Adrenal gland (tissue), 12 donors: ENCODE data around the gene ADAM29. TPM values are rescaled to one million over a fixed set of nuclear protein-coding genes. Genes with fewer than 3 reads are reported as not detected.
"Not testable (repeated sequence)": the region's sequence is repeated elsewhere in the genome, so short reads cannot be mapped to it uniquely, and the experiment has no call there.

Source experiments
- DNase-seq, 7 donors: peaks; one replicate each; pipeline ENCODE4 v3.0.0-alpha.2; 2019 to 2020
- H3K27ac ChIP-seq, 5 donors: fragments of 200-600 bp; sonication (generic) in 4 of 5; 1 replicate in 3 of 5; 2 replicates in 2 of 5; pipeline versions ENCODE4 v1.5.1 to v1.8.0; 2016 to 2020; ENCODE audit warnings: mild to moderate bottlenecking in 1 of 5
- H3K27me3 ChIP-seq: fragments of 200-600 bp; 2 replicates; pipeline ENCODE4 v1.8.0; 2021
- H3K36me3 ChIP-seq, 2 donors: fragments of 200-600 bp; replicated peaks in 1 of 2; 1 replicate in 1 of 2; 2 replicates in 1 of 2; pipeline versions ENCODE4 v1.5.1 to v1.8.0; 2018 to 2022
- H3K4me1 ChIP-seq, 2 donors: fragments of 200-600 bp; replicated peaks in 1 of 2; 1 replicate in 1 of 2; 2 replicates in 1 of 2; pipeline versions ENCODE4 v1.5.1 to v1.8.0; 2018 to 2021
- H3K4me3 ChIP-seq, 4 donors: fragments of 200-600 bp; sonication (generic) in 3 of 4; one replicate each; pipeline ENCODE4 v1.5.1; 2016 to 2018
- H3K9me3 ChIP-seq, 3 donors: fragments of 200-600 bp; sonication (generic) in 1 of 3; replicated peaks in 1 of 3; 1 replicate in 2 of 3; 2 replicates in 1 of 3; pipeline versions ENCODE4 v1.5.1 to v1.8.0; 2016 to 2021
- POLR2A ChIP-seq, 2 donors: fragments of 450-650 bp; IDR thresholded peaks; one replicate each; pipeline ENCODE4 v1.6.1; 2017; ENCODE audit warnings: antibody characterized with exemption in 2 of 2, mild to moderate bottlenecking in 2 of 2, moderate library complexity in 1 of 2
- WGBS, 4 donors: extraction: QIAGEN DNeasy Blood & Tissue Kit in 2 of 4; methylation state at CpG; one replicate each; pipeline versions ENCODE4 v1.1.5 to v1.1.7; 2013 to 2017; 5-methylcytosine and 5-hydroxymethylcytosine counted together
- intact Hi-C, 2 donors: fragments of 100-400 bp; cut with DNase I; formaldehyde crosslinking; loops; one replicate each; pipeline versions ENCODE4 v1.14.1 to v1.15.0; 2022 to 2023
- polyA plus RNA-seq, 3 donors: library from polyadenylated mRNA; stranded (reverse); fragments of 200-250 nt in 2 of 3; fragments of 350-450 nt in 1 of 3; fragmentation: Illumina TruSeq in 1 of 3; extraction: RNeasy Lipid Tissue Mini Kit (QIAGEN cat#74804) in 1 of 3; gene quantifications; one replicate each; pipeline ENCODE4 v1.2.3, GENCODE V29; 2013 to 2014
- small RNA-seq, 2 donors: library from RNA; depleted of rRNA; stranded (forward); fragments of <200 nt; gene quantifications; one replicate each; pipeline ENCODE3, GENCODE V24; 2016
- total RNA-seq, 9 donors: library from RNA; depleted of rRNA in 4 of 9; stranded (reverse); fragments of >200 nt in 4 of 9; fragments of 120-200 nt in 1 of 9; fragmentation: NEBNext Ultra II Directional in 1 of 9; extraction: Animal tissue kit (Norgen Biotek cat#: 25700) in 1 of 9; gene quantifications; one replicate each; pipeline versions ENCODE4 v1.1.0 to v1.2.4, GENCODE V29; 2013 to 2023
- TF ChIP-seq, protein P1 (sequence below), 6 experiments: fragments of 450-650 bp in 4 of 6; fragments of 200-600 bp in 2 of 6; sonication (generic) in 1 of 6; IDR thresholded peaks; 1 replicate in 5 of 6; 2 replicates in 1 of 6; pipeline versions ENCODE4 v1.5.1 to v1.8.0; 2016 to 2021; ENCODE audit warnings: antibody characterized with exemption in 6 of 6, mild to moderate bottlenecking in 2 of 6, moderate library complexity in 1 of 6
- donor health status: healthy with polysubstance abuse.
- donor health status: Bipolar disorder and iron deficiency.
- donor health status: DM: yes; HTN: yes; CAD: no.
- donor health status: DM: no; HTN: no; CAD: no.
- donor health status: DM: no; HTN: no; CAD: no.
- donor health status: DM: yes; HTN: yes; CAD: no.

Gene ADAM29
- total and polyA plus RNA-seq, 12 donors = 0.06 to 0.17 (median 0.07) TPM; not detected in 9

GRCh38 chr4:174999407-174999806 is 81.2 kb downstream of the ADAM29 start:
- H3K27me3 ChIP-seq = no peaks in the 10 kb centered on the region
- no peak overlapping the region for H3K4me3 ChIP-seq
- no peak overlapping the region for H3K27ac ChIP-seq
- TF ChIP-seq POLR2A (IDR thresholded peaks at IDR 0.05) = no peak
- TF ChIP-seq, protein P1, sequence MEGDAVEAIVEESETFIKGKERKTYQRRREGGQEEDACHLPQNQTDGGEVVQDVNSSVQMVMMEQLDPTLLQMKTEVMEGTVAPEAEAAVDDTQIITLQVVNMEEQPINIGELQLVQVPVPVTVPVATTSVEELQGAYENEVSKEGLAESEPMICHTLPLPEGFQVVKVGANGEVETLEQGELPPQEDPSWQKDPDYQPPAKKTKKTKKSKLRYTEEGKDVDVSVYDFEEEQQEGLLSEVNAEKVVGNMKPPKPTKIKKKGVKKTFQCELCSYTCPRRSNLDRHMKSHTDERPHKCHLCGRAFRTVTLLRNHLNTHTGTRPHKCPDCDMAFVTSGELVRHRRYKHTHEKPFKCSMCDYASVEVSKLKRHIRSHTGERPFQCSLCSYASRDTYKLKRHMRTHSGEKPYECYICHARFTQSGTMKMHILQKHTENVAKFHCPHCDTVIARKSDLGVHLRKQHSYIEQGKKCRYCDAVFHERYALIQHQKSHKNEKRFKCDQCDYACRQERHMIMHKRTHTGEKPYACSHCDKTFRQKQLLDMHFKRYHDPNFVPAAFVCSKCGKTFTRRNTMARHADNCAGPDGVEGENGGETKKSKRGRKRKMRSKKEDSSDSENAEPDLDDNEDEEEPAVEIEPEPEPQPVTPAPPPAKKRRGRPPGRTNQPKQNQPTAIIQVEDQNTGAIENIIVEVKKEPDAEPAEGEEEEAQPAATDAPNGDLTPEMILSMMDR (IDR thresholded peaks at IDR 0.05) = no peak
- no peaks in the 10 kb centered on the region for H3K9me3 ChIP-seq
- no peak for DNase-seq
- H3K36me3 ChIP-seq = no peaks in the 10 kb centered on the region
- WGBS, 4 donors = 47 to 68% (median 59%) methylated on average over 4 of the region's 4 CpGs
- H3K4me1 ChIP-seq = no peaks in the 10 kb centered on the region
- intact Hi-C loops = no loop called here

GRCh38 chr4:175017751-175018150 is 99.6 kb downstream of the ADAM29 start:
- no peak for DNase-seq
- intact Hi-C loops = no loop called here
- Histone ChIP-seq H3K4me3 (no peak overlapping the region), H3K27me3 (no peaks in the 10 kb centered on the region), H3K9me3 (no peaks in the 10 kb centered on the region), H3K4me1 (no peaks in the 10 kb centered on the region), H3K36me3 (no peaks in the 10 kb centered on the region), H3K27ac (no peak overlapping the region)
- 74 to 80% (median 77%) methylated on average over 3 of the region's 3 CpGs for WGBS, 4 donors
- TF ChIP-seq, protein P1 (IDR thresholded peaks at IDR 0.05) = no peak
- TF ChIP-seq POLR2A (IDR thresholded peaks at IDR 0.05) = no peak

- H3K9me3 ChIP-seq, intact Hi-C loops, H3K4me3 ChIP-seq, H3K36me3 ChIP-seq, DNase-seq, H3K4me1 ChIP-seq, H3K27me3 ChIP-seq, H3K27ac ChIP-seq: not testable (repeated sequence)
- WGBS, 4 donors = 89 to 93% (median 90%) methylated on average over 13 to 20 of the region's 20 CpGs
Observed at GRCh38 chr4:175019447-175019846, 101.3 kb downstream of the ADAM29 start.

Small RNA genes within 50 kb of the gene (small RNA-seq; reads per million reads assigned to genes)
- 0 reads per million in 2 donors for gene AC105914.1

Other genes with a start within 250 kb of the ADAM29 start
- gene GLRA3, start 89.1 kb upstream of the ADAM29 start, total RNA-seq = 1 to 10 TPM in 3 of 9 donors, under 1 TPM in 3, not detected in 3; 0.03 to 2.2 (median 0.74) TPM
- gene GLRA3, start 89.1 kb upstream of the ADAM29 start, polyA plus RNA-seq = 1 to 10 TPM in 1 of 3 donors, under 1 TPM in 2; 0.13 to 2.1 (median 0.24) TPM